H1 (cell line): Measurements from ENCODE around the gene ZNF566. TPM values are rescaled to one million over a fixed set of nuclear protein-coding genes. Genes with fewer than 3 reads are reported as not detected.

Experiments used
- CTCF ChIA-PET: fragments of 300-600 bp; sonication (Branson Sonifier 250); formaldehyde crosslinking; loops from one replicate; lab custom pipeline; 2021; ENCODE audit not compliant: partially characterized antibody; lab: Charles Lee
- POLR2A ChIA-PET: fragments of 300-600 bp; sonication (Branson Sonifier 250); formaldehyde crosslinking; loops from one replicate; lab custom pipeline; 2021; ENCODE audit warnings: inconsistent platforms; ENCODE audit not compliant: partially characterized antibody; lab: Charles Lee
- DNase-seq, 2 experiments: peaks; one replicate each; pipeline versions ENCODE4 v3.0.0 to v3.0.0-alpha.2; 2010 to 2022; ENCODE audit warnings: low spot score in 2 of 2, low read depth in 1 of 2, mixed read lengths in 1 of 2
- FAIRE-seq: peaks from 2 replicates; lab custom pipeline; 2011; peaks lifted over from hg19 to GRCh38; lab: Jason Lieb, UNC
- H2AFZ ChIP-seq: 2 replicates; pipeline ENCODE4 v1.8.1; 2012; ENCODE audit warnings: low read length, inconsistent platforms
- H2AK5ac ChIP-seq: 2 replicates; pipeline ENCODE4 v1.6.1; 2013; ENCODE audit warnings: low read depth, low read length
- H2BK120ac ChIP-seq: replicated peaks from 2 replicates; pipeline ENCODE3; 2013; ENCODE audit warnings: low read depth, low read length, inconsistent platforms
- H2BK12ac ChIP-seq: 2 replicates; pipeline ENCODE4 v1.6.1; 2013; ENCODE audit warnings: low read depth, low read length
- H2BK15ac ChIP-seq: 2 replicates; pipeline ENCODE4 v1.6.1; 2013; ENCODE audit warnings: low read length
- H2BK20ac ChIP-seq: 2 replicates; pipeline ENCODE4 v1.6.1; 2013; ENCODE audit warnings: low read length
- H2BK5ac ChIP-seq: 2 replicates; pipeline ENCODE4 v1.6.1; 2013; ENCODE audit warnings: low read depth, low read length
- H3K14ac ChIP-seq: 2 replicates; pipeline ENCODE4 v1.6.1; 2013; ENCODE audit warnings: inconsistent platforms; ENCODE audit not compliant: insufficient read length
- H3K18ac ChIP-seq: 2 replicates; pipeline ENCODE4 v1.6.1; 2013; ENCODE audit warnings: low read length; ENCODE audit errors: extremely low read depth
- H3K23ac ChIP-seq: 2 replicates; pipeline ENCODE4 v1.6.1; 2013; ENCODE audit warnings: inconsistent platforms; ENCODE audit not compliant: insufficient read length
- H3K23me2 ChIP-seq: 2 replicates; pipeline ENCODE4 v1.6.1; 2013; ENCODE audit warnings: low read depth, low read length
- H3K27ac ChIP-seq: 2 replicates; pipeline ENCODE4 v1.6.1; 2011; ENCODE audit warnings: low read depth, low read length, inconsistent platforms
- H3K27me3 ChIP-seq, 4 experiments: replicated peaks in 1 of 4; 1 replicate in 1 of 4; 2 replicates in 3 of 4; pipeline versions ENCODE4 v1.6.1 to v1.8.1; 2011 to 2013; ENCODE audit warnings: low read length in 3 of 4, mild to moderate bottlenecking in 3 of 4, inconsistent platforms in 2 of 4, mixed read lengths in 2 of 4, moderate library complexity in 1 of 4; ENCODE audit not compliant: control insufficient read depth in 3 of 4, insufficient read depth in 3 of 4; ENCODE audit errors: extremely low read depth in 1 of 4
- H3K36me3 ChIP-seq, 4 experiments: 2 replicates each; pipeline versions ENCODE4 v1.6.1 to v1.8.1; 2011 to 2013; ENCODE audit warnings: mild to moderate bottlenecking in 4 of 4, low read length in 3 of 4, moderate library complexity in 2 of 4, control low read depth in 1 of 4, inconsistent platforms in 1 of 4; ENCODE audit not compliant: insufficient read depth in 4 of 4, control insufficient read depth in 2 of 4
- H3K4ac ChIP-seq: replicated peaks from 2 replicates; pipeline ENCODE3; 2013; ENCODE audit warnings: low read length, low read depth, mixed read lengths, inconsistent platforms; ENCODE audit not compliant: insufficient read length
- H3K4me1 ChIP-seq, 4 experiments: replicated peaks in 1 of 4; 1 replicate in 1 of 4; 2 replicates in 3 of 4; pipeline versions ENCODE4 v1.6.1 to v1.8.1; 2011 to 2013; ENCODE audit warnings: low read length in 3 of 4, inconsistent platforms in 2 of 4, mixed read lengths in 1 of 4; ENCODE audit not compliant: insufficient read depth in 4 of 4, control insufficient read depth in 3 of 4
- H3K4me2 ChIP-seq, 2 experiments: 2 replicates each; pipeline versions ENCODE4 v1.6.1 to v1.8.1; 2011 to 2013; ENCODE audit warnings: low read depth in 2 of 2, low read length in 2 of 2, control low read depth in 1 of 2, inconsistent platforms in 1 of 2, mild to moderate bottlenecking in 1 of 2; ENCODE audit not compliant: insufficient read depth in 1 of 2
- H3K4me3 ChIP-seq, 4 experiments: fragments of 200-600, 300-600 bp in 1 of 4; sonication (generic), shearing (Covaris generic), sonication (Bioruptor Twin) in 1 of 4; 2 replicates each; pipeline versions ENCODE4 v1.5.1 to v1.8.1; 2011 to 2016; ENCODE audit warnings: low read length in 4 of 4, low read depth in 3 of 4, control low read depth in 2 of 4, inconsistent platforms in 2 of 4, mild to moderate bottlenecking in 2 of 4, mixed read lengths in 1 of 4, moderate library complexity in 1 of 4; ENCODE audit not compliant: insufficient read depth in 2 of 4; ENCODE audit errors: extremely low read depth in 1 of 4
- H3K56ac ChIP-seq: replicated peaks from 2 replicates; pipeline ENCODE3; 2013; ENCODE audit warnings: low read depth, mild to moderate bottlenecking, mixed read lengths, low read length, inconsistent platforms; ENCODE audit not compliant: insufficient read length
- H3K79me1 ChIP-seq: 2 replicates; pipeline ENCODE4 v1.6.1; 2013; ENCODE audit warnings: low read depth, low read length, control low read depth
- H3K79me2 ChIP-seq, 2 experiments: 2 replicates each; pipeline versions ENCODE4 v1.6.1 to v1.8.1; 2012 to 2013; ENCODE audit warnings: low read length in 2 of 2, mild to moderate bottlenecking in 2 of 2, inconsistent platforms in 1 of 2; ENCODE audit not compliant: insufficient read depth in 2 of 2, control insufficient read depth in 1 of 2
- H3K9ac ChIP-seq, 4 experiments: replicated peaks in 1 of 4; 1 replicate in 1 of 4; 2 replicates in 3 of 4; pipeline versions ENCODE4 v1.6.1 to v1.8.1; 2011 to 2013; ENCODE audit warnings: low read depth in 3 of 4, low read length in 3 of 4, control low read depth in 2 of 4, mild to moderate bottlenecking in 2 of 4, moderate library complexity in 2 of 4, inconsistent platforms in 1 of 4; ENCODE audit errors: extremely low read depth in 1 of 4
- H3K9me3 ChIP-seq, 2 experiments: 2 replicates each; pipeline versions ENCODE4 v1.6.1 to v1.8.1; 2012 to 2013; ENCODE audit warnings: mild to moderate bottlenecking in 2 of 2, moderate library complexity in 2 of 2, control low read depth in 1 of 2, inconsistent platforms in 1 of 2, low read depth in 1 of 2, low read length in 1 of 2, mixed read lengths in 1 of 2; ENCODE audit not compliant: insufficient read depth in 2 of 2
- H4K20me1 ChIP-seq, 2 experiments: replicated peaks in 1 of 2; 2 replicates each; pipeline versions ENCODE3 to v1.8.1; 2011 to 2013; ENCODE audit warnings: inconsistent platforms in 2 of 2, low read length in 2 of 2, mild to moderate bottlenecking in 1 of 2; ENCODE audit not compliant: insufficient read depth in 2 of 2, control insufficient read depth in 1 of 2
- H4K5ac ChIP-seq: 2 replicates; pipeline ENCODE4 v1.6.1; 2013; ENCODE audit warnings: low read length, low read depth, mixed read lengths, inconsistent platforms; ENCODE audit not compliant: insufficient read length
- H4K8ac ChIP-seq: 2 replicates; pipeline ENCODE4 v1.8.0; 2013; ENCODE audit warnings: mild to moderate bottlenecking, moderate library complexity, low read length, inconsistent platforms; ENCODE audit not compliant: insufficient read depth; ENCODE audit errors: extremely low read depth
- H4K91ac ChIP-seq: replicated peaks from 2 replicates; pipeline ENCODE3; 2013; ENCODE audit warnings: low read length, mixed read lengths, inconsistent platforms; ENCODE audit not compliant: insufficient read length
- CBX8 ChIP-seq: fragments of 300-800, 300-1000 bp; sonication (generic); IDR thresholded peaks from 2 replicates; pipeline ENCODE4 v1.7.1; 2016; ENCODE audit warnings: low read depth, low read length, borderline replicate concordance
- CEBPB ChIP-seq: IDR thresholded peaks from 2 replicates; pipeline ENCODE4 v1.6.1; 2012; ENCODE audit warnings: low read depth, low read length
- EGR1 ChIP-seq: IDR thresholded peaks from 2 replicates; pipeline ENCODE4 v1.6.1; 2011; ENCODE audit warnings: low read depth, low read length, borderline replicate concordance
- EZH2 ChIP-seq: fragments of 200-600 bp; sonication (generic); IDR thresholded peaks from 2 replicates; pipeline ENCODE4 v1.7.1; 2012; ENCODE audit warnings: low read depth, mild to moderate bottlenecking, moderate library complexity, low read length, inconsistent platforms; ENCODE audit not compliant: severe bottlenecking
- MAFK ChIP-seq: IDR thresholded peaks from 2 replicates; pipeline ENCODE4 v1.6.1; 2012; ENCODE audit warnings: low read depth, mild to moderate bottlenecking, improper control_type of control experiment, low read length
- POU5F1 ChIP-seq: IDR thresholded peaks from 2 replicates; pipeline ENCODE4 v1.6.1; 2011; ENCODE audit warnings: low read depth, mild to moderate bottlenecking, low read length, moderate library complexity
- SAP30 ChIP-seq: fragments of 300-600 bp; sonication (generic); IDR thresholded peaks from 2 replicates; pipeline ENCODE4 v1.7.1; 2012; ENCODE audit warnings: low read length, moderate library complexity, mild to moderate bottlenecking, inconsistent platforms; ENCODE audit not compliant: insufficient read depth, insufficient replicate concordance
- USF2 ChIP-seq: IDR thresholded peaks from 2 replicates; pipeline ENCODE4 v1.6.1; 2011; ENCODE audit warnings: low read length, improper control_type of control experiment
- WGBS, 2 experiments: shearing (Covaris generic) in 1 of 2; methylation state at CpG; one replicate each; pipeline versions ENCODE4 v1.1.6 to v1.1.7; 2013 to 2015; ENCODE audit warnings: low lambda C conversion rate in 2 of 2, mixed read lengths in 2 of 2, inconsistent platforms in 1 of 2, low coverage in 1 of 2, missing lambda C conversion rate in 1 of 2; ENCODE audit not compliant: insufficient replicate concordance in 2 of 2, insufficient coverage in 1 of 2, insufficient read length in 1 of 2; ENCODE audit errors: extremely low coverage in 1 of 2, missing lambda C conversion rate in 1 of 2; 5-methylcytosine and 5-hydroxymethylcytosine counted together
- polyA plus RNA-seq, 7 experiments: library from polyadenylated mRNA; depleted of rRNA in 3 of 7; stranded (reverse) in 5 of 7; unstranded in 2 of 7; fragments of >200 nt in 5 of 7; fragments of 200-250 nt in 2 of 7; gene quantifications; 1 replicate in 5 of 7; 2 replicates in 1 of 7; 4 replicates in 1 of 7; pipeline versions ENCODE4 v1.2.1 to v1.2.3, GENCODE V29; 2011 to 2013; ENCODE audit warnings: missing spikeins in 2 of 7, mixed read lengths in 2 of 7
- total RNA-seq: library from RNA; stranded (reverse); fragmentation: NEBNext Ultra II Directional; extraction: Animal tissue kit (Norgen Biotek cat#: 25700); gene quantifications from 2 replicates; pipeline ENCODE4 v1.2.1, GENCODE V29; 2021

Gene ZNF566
- total and polyA plus RNA-seq, 2 of the 8 experiments (the other 6 are each of a cell fraction or from before 2014, with no cell fraction given): 6.9 to 16.6 TPM

GRCh38 chr19:36398571-36398970 lies 90.8 kb downstream of the ZNF566 start:
- H2AFZ ChIP-seq: no peak overlapping the region
- H3K9me3 ChIP-seq: peaks cover 22 to 33% of the 10 kb centered on the region in 2 experiments
- H3K36me3 ChIP-seq: peaks cover 6 to 75% (median 46%) of the 10 kb centered on the region in 4 experiments
- H3K23ac ChIP-seq: no peak overlapping the region
- no peak overlapping the region for H4K5ac ChIP-seq
- H4K8ac ChIP-seq: no peak overlapping the region
- no peak overlapping the region for H3K14ac ChIP-seq
- H3K9ac ChIP-seq: no peak overlapping the region
- H4K20me1 ChIP-seq: no peaks in the 10 kb centered on the region
- no peak overlapping the region for H3K4me3 ChIP-seq
- H3K79me1 ChIP-seq: no peaks in the 10 kb centered on the region
- no peak overlapping the region for H3K4me2 ChIP-seq
- no peaks in the 10 kb centered on the region for H3K27me3 ChIP-seq
- no peak overlapping the region for H4K91ac ChIP-seq
- H2BK5ac ChIP-seq: no peak overlapping the region
- no peak overlapping the region for H2BK20ac ChIP-seq
- H3K4me1 ChIP-seq: no peaks in the 10 kb centered on the region
- ChIA-PET POLR2A (no interaction called here), CTCF (no interaction called here)
- no peak overlapping the region for H2AK5ac ChIP-seq
- no peak overlapping the region for H3K27ac ChIP-seq
- no peaks in the 10 kb centered on the region for H3K23me2 ChIP-seq
- H3K4ac ChIP-seq: no peak overlapping the region
- no peak overlapping the region for H2BK12ac ChIP-seq
- H3K18ac ChIP-seq: no peak overlapping the region
- DNase-seq (no peak), FAIRE-seq (no peak)
- no peak overlapping the region for H2BK120ac ChIP-seq
- H3K79me2 ChIP-seq: no peaks in the 10 kb centered on the region
- WGBS, 2 experiments: 90% methylated on average over 3 of the region's 3 CpGs; no CpG with 5 or more reads in 1 of the 2 experiments
- no peak overlapping the region for H2BK15ac ChIP-seq
- no peak overlapping the region for H3K56ac ChIP-seq
- TF ChIP-seq EGR1: no peak
- TF ChIP-seq CEBPB: no peak
- no peak for TF ChIP-seq POU5F1
- no peak for TF ChIP-seq CBX8
- TF ChIP-seq EZH2: no peak
- TF ChIP-seq MAFK: no peak
- no peak for TF ChIP-seq SAP30
- TF ChIP-seq USF2: no peak
